NCI-H345 treated with DMSO at 0.1 percent for 48 hours (cell line): ENCODE data around the gene SDS.
"Not testable (repeated sequence)": the region's sequence is repeated elsewhere in the genome, so short reads cannot be mapped to it uniquely, and the experiment has no call there.

Source experiments
- DNase-seq: peaks from one replicate; lab custom pipeline; 2025; ENCODE audit not compliant: unreplicated experiment; lab: John Stamatoyannopoulos, UW

Gene SDS

DNA sequence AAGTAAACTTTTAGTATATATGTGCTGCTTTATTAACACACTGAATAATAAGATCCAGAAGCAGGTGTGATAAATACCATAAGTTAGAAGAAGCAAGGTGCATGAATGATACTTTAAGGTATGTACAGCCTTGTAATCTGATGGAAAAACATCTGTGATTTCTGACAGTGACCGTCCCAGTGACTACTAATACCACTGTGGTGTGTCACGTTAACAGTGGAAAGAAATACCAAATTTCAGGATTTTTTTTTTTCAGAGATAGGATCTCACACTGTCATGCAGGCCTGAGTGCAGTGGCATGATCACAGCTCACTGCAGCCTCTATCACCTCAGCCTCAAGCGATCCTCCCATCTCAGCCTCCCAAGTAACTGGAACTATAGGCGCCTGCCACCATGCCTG is 21.5 kb downstream of the SDS start:
- no peak for DNase-seq

DNA sequence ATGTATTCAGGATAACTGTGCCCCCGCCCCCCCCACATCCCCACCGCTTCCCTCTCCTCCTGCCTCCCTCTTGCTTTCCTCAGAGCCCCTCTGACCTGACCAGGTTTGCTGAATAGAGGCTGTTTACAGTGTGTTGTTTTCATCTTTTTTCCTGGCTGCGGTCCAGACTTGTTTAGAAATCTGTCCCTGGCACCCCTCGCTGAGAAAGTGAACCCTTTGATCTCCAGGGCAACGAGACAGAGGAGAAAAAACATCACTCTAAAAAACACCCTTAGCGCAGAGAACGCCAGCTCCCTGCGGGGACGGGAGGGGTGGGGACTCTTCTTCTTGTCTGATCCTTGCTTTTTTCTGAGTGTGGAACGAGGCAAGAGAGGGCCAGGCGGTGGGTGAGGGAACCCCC is 22.5 kb downstream of the SDS start:
- peak; percentile 11 for DNase-seq

DNA sequence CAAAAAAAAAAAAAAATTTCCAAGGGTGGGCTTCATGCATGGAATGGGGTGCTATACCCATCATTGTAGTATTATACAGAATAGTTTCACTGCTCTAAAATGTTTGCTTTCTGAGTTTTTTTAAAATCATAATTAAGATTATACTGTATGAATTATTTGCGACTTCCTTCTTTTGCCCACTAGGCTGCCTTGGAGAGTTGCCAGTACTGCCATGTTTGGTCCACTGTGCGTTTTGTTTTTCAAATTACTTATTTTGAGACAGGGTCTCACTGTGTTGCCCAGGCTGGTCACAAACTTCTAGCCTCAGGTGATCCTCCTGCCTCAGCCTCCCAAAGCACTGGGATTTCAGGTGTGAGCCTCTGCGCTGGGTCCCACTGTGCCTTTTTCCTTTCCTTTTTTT is 25.4 kb downstream of the SDS start:
- no peak for DNase-seq

DNA sequence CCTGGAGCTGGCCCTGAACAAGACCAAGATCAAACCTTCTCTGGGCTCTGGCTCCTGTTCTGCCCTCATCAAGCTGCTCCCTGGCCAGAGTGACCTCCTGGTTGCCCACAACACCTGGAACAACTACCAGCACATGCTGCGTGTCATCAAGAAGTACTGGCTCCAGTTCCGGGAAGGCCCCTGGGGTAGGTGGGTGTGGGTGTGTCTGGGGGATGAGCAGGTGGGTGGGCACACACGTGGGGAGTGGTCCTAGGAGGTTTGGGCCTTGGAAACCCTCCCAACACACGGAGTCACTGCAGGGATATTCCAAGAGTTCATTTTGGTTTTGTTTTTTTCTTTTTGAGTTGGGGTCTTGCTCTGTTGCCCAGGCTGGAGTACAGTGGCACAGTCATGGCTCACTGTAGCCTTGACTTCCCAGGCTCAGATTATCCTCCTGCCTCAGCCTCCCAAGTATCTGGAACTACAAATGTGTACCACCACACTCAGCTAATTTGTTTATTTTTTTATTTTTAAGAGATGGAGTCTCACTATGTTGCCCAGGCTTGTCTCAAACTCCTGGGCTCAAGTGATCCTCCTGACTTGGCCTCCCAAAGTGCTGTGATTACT is 28.8 kb downstream of the SDS start:
- no peak for DNase-seq

DNA sequence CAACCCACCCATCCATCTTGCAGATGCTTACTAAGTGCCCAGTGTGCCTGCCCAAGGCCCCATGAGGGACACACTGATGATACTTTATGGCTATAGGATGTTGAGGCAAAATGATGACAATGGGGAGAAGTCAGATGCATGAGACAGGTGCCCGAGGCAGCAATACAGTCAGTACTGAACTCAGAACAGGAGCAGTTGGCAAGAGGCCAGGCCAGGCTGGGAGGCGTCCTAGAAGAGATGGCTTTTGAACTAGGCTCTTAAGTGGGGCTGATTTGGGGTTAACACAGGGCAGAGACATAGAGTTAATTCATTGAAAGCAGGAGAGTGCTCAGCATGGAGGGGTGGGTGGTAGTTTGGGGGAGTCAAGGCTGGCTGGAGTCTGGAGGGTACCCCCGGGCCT is 29.7 kb downstream of the SDS start:
- DNase-seq, result peak; percentile 37

DNA sequence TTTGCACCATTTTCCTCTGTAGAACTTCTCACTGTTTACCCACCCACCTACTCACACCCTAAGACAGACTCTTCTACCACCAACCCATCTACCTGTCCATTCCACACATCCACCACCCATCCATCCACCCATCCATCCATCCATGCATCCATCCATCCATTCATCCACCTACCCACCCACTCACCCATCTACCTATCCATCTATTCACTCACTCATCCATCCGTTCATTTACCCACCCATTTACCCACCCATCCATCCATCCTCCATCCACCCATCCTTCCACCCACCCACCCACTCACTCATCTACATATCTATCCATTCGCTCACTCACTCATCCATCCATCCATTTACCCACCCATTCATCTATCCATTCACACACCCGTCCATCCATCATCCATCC is 30.2 kb downstream of the SDS start:
- no peak for DNase-seq

DNA sequence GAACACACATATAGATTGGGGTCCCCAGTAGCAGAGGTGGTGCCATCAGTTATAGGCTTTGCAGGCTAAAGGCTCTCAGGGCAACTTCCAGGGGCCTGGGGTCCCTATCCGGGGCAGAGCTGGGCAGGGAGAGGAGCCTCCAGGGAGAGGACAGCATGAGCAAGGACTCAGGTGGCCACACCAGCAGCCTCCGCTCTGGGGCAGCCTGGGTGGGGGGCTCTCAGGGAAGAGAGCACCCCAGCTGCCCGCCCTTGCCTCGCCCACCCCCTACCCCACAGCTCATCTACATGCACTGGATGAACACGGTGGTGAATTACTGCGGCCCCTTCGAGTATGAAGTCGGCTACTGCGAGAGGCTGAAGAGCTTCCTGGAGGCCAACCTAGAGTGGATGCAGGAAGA is 31.3 kb downstream of the SDS start:
- DNase-seq, result no peak

DNA sequence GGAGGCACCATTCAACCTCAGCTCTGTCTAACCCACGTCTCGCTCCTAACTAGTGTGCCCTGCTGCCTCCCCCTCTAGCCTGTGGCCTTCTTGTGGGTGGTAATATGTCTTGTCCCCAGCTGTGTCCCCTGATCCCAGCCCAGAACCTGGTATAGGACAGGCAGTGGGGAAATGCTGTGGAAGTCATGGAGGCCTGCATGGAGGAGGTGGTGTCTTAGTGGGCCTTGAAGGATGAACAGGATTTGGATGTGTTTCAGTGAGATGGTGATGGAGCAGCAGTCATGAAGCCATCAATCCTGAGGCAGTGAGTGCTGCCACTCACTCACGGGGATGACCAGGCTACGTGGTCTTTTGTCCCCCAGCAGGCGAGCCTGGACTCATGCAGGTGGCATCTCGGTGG is 31.9 kb downstream of the SDS start:
- no peak for DNase-seq

DNA sequence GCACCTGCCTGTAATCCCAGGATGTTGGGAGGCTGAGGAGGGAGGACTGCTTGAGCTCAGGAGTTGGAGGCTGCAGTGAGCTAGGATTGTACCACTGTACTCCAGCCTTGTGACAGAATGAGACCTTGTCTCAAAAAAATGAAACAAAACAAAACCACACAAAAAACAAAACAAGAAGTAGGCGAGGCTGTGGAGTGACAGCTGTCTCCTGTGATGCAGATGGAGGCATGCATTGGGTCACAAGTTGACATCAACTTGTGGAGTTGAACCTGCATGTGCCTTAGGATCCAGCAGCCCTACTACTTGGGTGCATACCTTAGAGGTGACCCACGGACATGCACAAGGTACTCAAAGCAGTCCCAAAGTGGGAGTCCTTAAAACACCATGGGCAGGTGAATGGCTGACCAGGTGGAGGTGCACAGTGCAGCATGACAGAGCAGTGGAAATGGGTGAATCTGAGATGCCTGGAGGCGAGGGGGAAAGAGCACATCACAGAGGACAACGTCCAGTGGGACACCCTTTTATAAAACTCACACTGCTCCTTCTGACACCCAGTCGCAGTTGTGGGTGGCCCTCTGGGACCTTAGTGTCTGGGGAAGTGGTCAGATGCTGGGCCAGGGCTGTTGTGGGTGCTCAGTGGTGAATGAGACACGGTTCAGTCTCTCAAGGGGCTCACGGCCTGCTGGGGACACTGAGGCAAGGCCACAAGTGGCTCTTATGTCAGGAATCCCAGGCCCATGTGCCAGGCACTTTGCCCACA is 32.6 kb downstream of the SDS start:
- no peak for DNase-seq

DNA sequence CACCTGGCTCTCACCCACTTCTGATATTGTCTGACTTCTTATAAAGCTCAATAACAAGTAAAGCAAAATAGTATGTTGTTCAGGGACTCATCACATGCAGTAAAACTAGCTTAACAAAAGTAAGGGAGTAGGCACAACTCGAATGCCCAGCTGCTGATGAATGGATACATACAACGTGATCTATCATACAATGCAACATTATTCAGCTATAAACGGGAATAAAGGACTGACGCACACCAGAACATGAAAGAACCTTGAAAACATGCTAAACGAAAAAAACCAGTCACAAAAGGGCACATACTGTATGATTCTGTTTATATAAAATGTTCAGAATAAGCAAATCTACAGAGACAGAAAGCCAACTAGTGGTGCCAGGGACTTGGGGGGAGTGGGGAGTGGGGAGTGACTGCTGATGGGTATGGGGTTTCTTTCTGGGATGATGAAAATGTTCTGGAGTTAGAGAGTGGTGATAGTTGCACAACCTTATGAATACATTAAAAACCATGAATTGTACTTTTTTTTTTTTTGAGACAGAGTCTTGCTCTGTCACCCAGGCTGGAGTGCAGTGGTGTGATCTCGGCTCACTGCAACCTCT is 34.2 kb downstream of the SDS start:
- DNase-seq, result no peak

DNA sequence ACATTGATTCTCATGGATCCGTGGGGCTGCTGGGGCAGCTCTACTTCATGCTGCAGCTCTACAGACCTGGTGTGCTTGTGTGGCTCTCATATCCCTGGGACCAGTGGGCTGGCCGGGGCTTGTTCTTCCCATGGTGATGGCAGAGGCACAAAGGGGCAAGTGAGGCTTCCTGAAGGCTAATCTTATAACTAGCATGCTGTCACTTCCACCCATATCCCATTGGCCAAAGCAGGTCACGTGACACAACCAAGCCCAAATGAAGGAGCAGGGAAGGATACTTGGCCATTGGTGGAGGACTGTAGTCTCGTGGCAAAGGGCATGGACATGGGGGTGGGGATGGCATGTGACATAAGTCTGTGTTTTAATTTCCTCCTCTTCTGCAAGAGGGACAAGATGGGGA is 35.4 kb downstream of the SDS start:
- DNase-seq, result no peak

DNA sequence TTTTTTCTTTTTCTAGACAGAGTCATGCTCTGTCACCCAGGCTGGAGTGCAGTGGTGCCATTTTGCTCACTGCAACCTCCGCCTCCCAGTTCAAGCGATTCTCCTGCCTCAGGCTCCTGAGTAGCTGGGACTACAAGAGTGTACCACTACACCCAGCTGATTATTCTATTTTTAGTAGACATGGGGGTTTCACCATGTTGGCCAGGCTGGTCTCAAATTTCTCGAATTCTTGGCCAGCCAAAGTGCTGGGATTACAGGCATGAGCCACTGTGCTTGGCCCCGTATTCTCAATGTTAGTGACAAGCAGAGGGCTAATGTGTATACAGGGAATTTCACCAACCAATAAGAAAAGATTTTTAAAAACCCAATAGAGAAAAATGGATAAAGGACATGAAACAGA is 36.9 kb downstream of the SDS start:
- no peak for DNase-seq

DNA sequence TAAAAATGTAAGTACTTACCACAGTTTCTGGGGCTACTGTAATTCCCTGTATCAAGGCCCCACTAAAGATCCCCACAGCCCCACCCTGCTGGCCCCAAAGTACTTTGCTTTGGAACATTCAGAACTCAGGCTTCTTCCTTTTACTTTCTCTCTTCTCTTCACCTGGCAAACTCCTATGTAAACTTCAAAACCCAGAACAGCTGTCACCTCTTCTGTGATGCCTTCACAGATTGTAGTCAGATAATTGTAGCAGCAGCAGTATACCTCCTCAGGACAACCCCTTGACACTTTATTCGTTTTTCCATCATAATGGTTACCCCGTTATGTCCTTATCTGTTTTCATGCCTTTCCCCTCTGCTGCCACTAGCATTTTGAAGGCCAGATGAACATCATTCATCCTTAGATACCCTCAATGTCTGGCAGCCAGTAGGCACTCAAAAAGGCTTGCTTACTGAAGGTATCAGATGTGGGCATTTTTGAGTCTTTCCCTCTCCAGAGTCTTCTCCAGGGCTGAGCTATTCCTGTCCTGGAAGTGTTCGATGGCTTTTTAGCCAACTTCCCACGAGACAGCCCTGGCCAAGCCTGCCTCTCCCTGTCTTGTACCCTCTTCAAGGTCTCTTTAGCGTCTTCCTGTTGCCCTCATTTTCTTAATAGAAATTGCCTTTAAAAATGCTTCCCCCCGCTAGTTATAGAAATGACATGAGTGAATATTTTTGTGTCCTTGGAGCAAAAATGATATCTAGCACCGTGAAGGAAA is 37.9 kb downstream of the SDS start:
- no peak for DNase-seq

DNA sequence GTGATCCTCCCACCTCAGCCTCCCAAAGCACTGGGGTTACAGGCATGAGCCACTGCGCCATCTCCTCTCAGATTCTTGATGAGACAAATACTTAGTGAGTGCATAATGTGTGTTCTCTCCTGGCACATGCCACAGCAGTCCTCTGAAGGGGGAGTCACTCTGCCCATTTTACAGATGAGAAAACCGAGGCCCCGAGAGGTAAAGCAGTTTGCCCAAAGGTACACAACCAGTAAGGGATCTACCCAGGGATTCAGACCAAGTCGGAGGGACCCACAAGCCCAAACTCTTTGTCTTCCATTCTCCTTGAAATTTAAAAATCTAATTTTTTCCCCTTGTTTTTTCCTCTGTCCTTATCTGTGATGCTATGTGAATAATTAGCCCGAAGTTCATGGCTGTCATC is 39.0 kb downstream of the SDS start:
- no peak for DNase-seq

DNA sequence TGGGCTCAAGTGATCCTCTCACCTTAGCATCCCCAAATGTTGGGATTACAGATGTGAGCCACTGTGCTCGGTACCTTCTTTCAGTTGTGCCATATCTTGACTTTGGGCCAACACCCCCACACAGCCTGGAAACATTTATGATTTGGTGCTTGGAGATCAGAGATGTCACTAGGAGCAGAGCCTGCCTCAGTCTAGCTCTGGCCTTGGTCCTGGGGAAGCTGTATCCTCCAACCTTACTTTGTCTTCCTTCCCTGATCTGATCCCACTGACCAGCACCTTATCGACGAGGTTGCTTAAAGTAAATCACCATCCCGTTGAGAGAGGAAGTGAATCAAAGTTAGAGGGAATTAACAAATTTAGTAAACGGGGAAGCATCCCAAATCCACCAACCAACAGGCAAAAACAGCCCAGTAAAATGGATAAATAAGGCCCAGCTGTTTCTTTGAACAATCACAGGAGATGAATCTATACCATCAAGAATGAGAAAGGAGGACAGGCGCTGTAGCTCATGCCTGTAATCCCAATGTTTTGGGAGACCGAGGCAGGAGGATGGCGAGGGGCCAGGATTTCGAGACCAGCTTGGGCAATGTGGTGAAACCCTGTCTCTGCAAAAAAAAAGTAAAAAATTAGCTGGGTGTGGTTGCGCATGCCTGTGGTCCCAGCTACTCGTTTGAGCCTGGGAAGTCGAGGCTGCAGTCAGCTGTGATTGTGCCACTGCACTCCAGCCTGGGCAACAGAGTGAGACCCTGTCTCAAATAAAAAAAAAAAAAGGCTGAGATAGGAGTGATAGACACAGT is 41.9 kb downstream of the SDS start:
- DNase-seq, result no peak

DNA sequence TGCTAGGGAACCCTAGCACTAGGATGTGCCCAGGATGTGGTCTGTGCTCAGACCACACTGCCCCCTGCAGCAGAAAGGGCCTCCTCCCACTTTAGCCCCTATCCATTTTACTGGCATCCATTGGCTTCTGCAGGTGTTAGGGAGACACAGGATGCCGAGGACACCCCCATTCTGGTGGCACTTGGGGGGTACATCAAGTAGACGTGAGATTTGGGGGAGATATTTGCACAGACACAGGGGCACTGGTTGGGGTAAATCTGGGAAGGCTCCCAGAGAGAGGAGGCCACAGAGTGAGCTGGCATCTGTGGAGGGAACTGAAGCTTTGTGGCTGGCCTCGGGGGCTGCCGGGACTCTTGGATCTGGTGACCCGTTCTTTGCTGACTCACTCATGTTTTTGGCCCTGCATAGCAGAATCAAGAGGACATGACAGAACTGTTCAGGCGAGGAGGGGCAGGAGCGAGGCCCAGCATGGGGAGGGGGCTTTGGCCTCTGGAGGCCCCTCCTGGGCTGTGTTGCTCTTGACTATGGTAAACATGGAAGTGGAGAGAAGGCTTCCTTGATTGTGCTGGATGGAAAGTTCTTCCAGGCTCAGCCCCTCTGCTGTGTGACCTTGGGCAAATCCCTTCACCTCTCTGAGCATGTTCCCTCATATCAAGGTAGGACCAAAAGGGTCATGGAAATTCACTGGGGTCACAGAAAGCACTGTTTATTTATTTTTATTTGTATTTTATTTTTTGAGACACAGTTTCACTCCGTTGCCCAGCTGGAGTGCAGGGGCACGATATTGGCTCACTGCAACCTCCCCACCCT is 43.5 kb downstream of the SDS start:
- no peak for DNase-seq

DNA sequence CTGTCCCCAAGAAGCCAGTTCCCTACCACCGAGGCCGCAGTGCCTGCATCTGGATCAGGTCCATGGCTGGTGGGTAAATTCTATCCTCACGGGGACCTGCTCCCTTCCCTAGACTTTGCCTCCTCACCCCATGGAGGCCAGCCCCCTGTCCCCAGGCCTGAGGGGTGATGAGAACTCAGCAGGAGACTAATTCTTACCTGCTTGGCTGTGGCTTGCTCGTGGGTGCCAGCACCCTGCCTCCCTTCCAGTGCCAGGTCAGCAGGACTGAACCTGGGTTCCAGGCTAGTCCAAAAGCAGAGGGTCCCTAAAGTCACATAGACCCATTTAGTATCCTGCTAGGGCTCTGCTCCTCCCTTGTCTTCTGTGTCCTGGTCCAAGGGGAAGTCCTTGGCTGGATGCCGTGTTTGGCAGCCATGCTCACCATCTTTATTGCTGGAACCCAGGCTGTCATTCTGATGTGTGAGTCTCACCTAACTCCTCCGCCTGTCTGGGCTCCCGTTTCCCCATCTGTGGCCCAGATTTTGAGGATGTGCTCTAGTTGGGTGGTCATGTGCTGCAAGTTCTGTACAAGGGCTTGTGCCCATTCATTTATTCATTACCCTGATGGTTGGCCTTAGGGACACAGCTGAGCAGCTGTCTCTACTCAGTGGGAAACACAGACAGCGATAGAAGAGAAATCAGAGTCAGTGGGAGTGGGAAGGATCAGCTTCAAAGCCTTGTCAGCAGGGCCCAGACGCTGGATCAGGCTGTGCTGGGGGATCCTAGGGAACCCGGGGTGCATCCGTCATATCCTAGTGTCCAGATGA is 44.4 kb downstream of the SDS start:
- DNase-seq, result no peak

DNA sequence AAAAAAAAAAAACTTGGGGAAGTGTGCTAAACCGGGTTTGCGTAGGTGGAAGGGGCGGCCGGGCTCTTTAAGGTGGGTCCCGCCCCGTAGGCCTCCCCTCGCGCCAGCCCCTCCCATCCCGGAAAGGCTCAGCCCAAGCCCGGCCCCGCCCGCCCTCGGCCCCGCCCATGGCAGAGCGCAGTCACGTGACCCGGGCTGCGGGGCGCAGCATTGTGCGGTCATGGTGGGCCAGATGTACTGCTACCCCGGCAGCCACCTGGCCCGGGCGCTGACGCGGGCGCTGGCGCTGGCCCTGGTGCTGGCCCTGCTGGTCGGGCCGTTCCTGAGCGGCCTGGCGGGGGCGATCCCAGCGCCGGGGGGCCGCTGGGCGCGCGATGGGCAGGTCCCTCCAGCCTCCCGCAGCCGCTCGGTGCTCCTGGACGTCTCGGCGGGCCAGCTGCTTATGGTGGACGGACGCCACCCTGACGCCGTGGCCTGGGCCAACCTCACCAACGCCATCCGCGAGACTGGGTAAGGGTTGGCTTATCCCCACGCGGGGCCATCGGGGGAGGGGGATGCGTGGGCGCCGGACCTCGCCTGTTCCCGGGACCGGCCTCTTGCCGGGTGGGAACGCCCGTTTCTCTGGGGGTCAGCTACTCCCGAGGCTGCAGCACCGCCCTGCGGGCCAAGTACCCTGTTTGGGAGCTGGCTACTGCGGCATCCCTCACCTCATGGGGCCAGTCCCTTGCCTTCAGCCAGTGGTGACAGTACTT is 45.1 kb downstream of the SDS start, which contains the start of gene PLBD2:
TSS of gene PLBD2 (plus strand) at position 207 of the 752 bp plus-strand sequence. CDS start at position 221, 14 bp downstream.
- DNase-seq, result peak; percentile 73

DNA sequence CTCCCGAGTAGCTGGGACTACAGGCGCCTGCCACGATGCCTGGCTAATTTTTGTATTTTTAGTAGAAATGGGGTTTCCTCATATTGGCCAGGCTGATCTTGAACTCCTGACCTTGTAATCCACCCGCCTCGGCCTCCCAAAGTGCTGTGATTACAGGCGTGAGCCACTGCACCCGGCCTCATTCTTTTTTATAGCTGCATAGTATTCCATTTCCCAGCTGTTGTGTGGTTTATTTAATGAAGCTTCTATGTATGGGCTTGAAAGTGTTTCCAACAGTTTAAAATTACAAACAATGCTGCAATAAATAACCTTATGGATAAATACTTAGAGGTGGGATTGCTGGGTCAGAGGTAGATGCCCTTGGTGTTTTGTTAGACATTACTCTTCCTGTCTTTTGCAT is 49.5 kb downstream of the SDS start:
- DNase-seq, result not testable (repeated sequence)
